ENCODE results near the gene PIN1.

DNA sequence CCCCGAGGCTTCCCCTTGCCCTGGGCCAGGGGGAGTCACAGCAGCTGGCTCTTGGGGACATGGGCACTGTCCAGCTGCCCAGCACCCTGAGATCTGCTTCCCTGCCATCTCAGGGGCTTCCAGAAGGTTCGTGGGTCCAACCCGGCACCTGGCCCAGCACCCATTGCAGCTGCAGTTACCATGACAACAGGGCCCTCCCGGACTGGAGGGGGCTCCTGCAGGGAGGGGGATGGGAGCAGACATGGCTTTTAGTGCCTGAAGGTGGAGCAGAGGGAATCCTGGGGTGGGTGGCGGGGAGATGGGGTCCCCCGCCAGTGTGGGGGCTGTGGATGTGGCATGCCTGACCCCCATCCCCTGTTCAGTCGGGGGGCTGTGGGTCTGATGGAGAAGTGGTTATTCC, 14.7 kb downstream of the PIN1 start:
- no peak for TF ChIP-seq POLR2A (IDR thresholded peaks at IDR 0.05)
- TF ChIP-seq, protein P1, sequence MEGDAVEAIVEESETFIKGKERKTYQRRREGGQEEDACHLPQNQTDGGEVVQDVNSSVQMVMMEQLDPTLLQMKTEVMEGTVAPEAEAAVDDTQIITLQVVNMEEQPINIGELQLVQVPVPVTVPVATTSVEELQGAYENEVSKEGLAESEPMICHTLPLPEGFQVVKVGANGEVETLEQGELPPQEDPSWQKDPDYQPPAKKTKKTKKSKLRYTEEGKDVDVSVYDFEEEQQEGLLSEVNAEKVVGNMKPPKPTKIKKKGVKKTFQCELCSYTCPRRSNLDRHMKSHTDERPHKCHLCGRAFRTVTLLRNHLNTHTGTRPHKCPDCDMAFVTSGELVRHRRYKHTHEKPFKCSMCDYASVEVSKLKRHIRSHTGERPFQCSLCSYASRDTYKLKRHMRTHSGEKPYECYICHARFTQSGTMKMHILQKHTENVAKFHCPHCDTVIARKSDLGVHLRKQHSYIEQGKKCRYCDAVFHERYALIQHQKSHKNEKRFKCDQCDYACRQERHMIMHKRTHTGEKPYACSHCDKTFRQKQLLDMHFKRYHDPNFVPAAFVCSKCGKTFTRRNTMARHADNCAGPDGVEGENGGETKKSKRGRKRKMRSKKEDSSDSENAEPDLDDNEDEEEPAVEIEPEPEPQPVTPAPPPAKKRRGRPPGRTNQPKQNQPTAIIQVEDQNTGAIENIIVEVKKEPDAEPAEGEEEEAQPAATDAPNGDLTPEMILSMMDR (IDR thresholded peaks at IDR 0.05 in 4 of 5, conservative IDR thresholded peaks at IDR 0.05 in 1 of 5), result no peak
